HG03175 (cell line): Measurements from ENCODE around the gene RNF215.

Source experiments
- ATAC-seq: cut with Tn5 transposase; IDR thresholded peaks from one replicate; pipeline ENCODE4 v1.9.1; 2021; ENCODE audit warnings: mild to moderate bottlenecking, moderate library complexity; ENCODE audit not compliant: unreplicated experiment

RNF215 gene

DNA sequence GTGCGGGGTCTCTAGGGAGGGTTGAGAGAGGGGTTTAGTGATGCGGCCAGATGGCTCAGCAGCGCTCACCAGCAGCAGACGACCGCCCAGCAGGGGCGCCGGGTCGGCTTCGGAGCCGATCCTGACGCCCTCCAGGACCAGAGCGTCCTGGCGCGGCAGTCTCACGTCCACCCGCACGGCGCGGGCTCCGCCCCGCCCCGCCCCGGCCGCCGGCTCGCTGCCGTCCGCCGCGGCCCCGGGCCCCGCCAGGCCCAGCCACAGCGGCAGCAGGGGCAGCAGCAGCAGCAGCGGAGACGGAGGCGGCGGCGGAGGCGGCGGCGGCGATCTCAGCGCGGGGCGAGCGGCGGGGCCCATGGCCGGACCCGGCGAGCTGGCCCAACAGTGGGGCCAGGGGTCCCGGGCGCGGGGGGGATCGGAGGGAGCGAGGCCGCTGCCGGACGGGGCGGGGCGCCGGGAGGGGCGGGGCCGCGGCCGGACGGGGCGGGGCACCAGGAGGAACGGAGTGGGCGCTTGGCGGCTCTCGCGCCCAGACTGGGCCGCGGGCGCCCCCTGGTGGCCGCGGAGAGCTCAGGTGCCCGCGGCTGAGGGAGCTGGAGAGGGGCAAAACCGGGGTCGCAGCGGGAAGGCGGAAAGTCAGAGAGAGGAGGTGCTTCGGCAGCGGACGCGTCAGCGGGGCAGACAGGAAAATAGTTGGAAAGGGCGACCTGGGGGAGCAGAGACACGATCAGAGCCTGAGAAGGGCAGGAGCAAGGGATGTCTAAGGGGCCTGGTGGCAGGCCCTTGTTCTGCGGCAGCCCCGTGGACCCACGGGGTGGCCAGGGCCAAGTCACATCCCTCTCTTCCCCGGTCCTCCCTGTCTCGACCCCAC is at the start of gene RNF215:
Gene RNF215 (minus strand): TSS at position 452 of the 868 bp plus-strand sequence. CDS start 98 bp downstream, at position 354.
- peak; percentile 72 for ATAC-seq

- ATAC-seq = no peak
Observed at GRCh38 chr22:30436196-30436595, 49.0 kb upstream of the RNF215 start.

GRCh38 chr22:30435674-30436126 is 48.5 kb upstream of the RNF215 start:
- ATAC-seq = no peak

DNA sequence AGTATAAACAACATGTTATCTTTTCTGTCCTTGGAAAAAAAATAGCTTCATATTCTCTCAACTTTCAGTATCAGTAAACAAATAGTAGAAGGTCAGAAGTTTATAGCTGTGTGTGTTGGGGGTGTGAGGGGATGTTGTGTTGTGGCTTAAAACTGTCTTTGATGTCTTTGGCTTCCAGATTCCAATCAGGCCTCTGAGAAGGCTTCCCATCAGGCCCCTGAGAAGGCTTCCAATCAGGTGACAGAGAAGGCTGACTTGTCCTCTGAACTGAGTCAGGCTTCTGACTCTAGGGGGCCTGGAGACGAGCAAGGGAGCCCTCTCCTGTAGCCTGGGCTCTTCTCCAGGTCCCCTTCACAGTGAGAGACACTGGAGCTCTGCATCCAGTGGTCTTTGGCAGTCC is 47.6 kb upstream of the RNF215 start:
- no peak for ATAC-seq

GRCh38 chr22:30433773-30434172 is 46.6 kb upstream of the RNF215 start:
- ATAC-seq = no peak

DNA sequence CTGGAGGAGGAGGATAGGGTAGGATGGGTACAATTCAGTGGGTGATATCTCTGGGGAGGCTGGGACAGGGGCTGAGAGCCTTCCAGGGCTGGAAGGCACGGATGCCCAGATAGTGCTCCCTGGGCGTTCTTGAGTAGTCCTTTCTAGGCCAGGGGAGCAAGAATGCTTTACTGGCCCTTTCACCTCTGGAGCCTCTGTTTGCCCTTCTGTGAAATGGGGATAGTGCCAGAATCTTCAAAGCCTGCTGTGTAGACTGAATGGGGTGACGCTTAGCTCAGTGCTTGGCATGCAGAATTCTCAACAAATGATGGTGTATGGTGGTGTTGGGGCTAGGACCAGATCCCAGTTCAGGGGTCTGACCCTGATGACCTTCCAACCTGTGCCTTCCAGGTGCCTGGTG is 46.0 kb upstream of the RNF215 start:
- no peak for ATAC-seq

DNA sequence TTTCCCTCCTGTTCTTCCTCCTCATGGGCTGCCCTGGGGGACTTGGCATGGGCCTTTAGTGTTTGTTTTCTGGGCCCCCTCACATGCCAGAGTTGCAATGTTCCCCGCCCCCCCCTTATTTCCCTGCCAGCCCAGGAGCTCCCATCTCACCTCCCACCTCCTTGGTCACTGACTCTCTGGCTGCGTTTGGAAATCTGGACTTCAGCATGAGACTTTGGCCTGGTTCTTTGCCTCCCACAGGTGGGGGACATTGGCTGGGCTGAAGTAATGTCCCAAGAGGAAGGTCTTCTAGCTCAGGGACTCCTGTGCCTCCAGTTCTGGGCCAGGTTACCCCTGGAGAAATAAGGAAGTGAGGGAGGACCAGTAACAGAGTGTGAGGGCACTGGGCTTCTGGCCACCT is 45.3 kb upstream of the RNF215 start:
- ATAC-seq = no peak

DNA sequence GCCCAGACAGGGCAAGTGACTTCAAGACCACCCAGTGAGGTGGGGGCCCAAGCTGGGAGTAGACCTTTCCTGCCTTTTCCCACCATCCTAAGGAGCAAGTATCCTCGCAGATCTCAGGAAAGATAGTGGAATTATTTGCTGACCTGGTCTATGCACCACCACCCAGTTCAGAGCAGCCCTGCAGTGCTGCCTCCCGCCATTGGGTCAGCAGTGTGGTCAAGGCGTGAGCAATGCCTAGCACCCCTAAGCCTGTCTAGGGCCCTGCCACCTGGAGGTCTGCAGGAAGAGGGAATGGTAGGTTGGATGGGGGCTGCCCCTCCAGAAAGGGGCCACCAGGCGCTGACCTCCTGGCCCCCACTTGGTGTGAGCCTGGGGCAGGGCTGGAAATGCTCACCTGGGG is 44.9 kb upstream of the RNF215 start:
- no peak for ATAC-seq

- ATAC-seq = no peak
Observed at GRCh38 chr22:30430933-30431332, 43.7 kb upstream of the RNF215 start.

DNA sequence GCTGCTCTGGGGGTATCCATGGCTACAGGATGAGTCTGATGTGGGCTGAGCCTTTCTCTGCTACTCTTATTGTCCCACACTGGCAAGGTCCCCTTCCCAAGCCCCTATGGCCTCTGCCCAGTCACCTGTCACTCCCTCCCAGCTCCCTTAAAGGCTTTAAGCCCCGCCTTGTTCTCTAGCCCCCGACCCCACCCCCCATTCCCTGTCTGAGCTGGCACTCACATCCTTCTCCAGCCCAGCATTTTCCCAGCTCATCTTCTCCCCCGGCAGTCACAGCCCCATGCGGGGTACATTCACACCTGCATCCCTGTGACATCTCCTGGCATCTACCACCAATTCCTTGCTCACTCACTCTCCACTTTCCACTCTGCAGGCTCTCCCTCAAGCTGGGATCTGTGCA is 42.7 kb upstream of the RNF215 start:
- no peak for ATAC-seq

DNA sequence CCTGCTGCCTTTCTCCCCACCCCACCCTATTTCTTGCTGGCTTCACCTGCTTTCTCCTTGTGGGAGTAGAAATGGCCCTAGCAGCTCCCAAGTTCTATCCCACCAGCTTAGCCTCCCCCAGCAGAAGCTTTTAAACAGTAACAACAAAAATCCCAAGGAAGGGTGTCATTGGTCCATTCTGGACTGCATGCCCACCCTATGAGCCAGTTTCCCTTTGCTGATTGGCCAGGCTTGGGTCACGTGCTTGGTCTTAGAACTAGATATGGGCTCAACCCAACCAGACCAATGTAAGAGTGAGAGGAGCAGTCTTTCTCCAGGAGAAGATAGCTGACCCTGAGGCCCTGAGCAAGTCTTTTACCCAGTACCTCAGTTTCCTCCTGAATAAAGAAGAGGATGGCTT is 40.7 kb upstream of the RNF215 start:
- ATAC-seq = no peak

- no peak for ATAC-seq
Observed at GRCh38 chr22:30426388-30427353, 39.5 kb upstream of the RNF215 start.

- no peak for ATAC-seq
Observed at GRCh38 chr22:30425616-30426387, 38.6 kb upstream of the RNF215 start, which contains the start of gene MTFP1. TSS of gene MTFP1 (plus strand) at chr22:30425768. CDS start at chr22:30425880, 112 bp downstream.

- ATAC-seq = no peak
Observed at GRCh38 chr22:30425327-30425615, 38.1 kb upstream of the RNF215 start.

DNA sequence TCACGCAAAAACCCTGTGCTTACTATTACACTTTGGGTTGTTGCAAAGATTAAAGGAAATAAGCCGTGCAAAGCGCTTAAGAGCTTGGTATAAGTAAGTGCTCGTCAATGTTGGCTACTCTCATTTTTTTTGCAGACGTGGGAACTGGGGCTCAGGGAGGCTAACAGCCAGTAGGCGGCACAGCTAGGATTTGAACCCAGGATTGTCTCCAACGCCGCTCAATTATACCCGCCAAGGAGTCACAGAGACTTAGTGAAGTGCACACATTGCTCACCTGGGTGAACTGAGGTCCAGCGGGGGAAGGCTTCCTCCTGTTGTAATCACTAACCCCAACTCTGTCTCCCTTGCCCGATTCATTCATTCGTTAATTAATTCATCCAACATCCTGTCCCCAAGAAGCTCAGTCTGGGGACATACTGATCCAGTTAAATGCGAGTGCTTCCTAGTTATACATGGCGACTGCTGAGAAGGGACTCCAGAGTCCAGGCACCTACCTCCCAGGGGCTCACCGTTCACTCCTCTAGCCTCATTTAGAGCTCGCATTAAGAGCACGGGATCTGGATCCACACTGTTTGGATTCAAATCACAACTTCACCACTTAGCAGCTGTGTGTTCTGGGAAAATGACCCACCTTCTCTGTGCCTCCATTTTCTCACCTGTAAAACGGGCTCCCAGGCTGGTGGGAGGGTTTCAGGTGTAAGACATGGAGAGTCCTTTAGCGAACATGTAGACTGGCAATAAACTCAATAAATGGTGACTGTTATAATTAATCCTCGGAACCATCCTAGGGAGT is 37.5 kb upstream of the RNF215 start:
- no peak for ATAC-seq

DNA sequence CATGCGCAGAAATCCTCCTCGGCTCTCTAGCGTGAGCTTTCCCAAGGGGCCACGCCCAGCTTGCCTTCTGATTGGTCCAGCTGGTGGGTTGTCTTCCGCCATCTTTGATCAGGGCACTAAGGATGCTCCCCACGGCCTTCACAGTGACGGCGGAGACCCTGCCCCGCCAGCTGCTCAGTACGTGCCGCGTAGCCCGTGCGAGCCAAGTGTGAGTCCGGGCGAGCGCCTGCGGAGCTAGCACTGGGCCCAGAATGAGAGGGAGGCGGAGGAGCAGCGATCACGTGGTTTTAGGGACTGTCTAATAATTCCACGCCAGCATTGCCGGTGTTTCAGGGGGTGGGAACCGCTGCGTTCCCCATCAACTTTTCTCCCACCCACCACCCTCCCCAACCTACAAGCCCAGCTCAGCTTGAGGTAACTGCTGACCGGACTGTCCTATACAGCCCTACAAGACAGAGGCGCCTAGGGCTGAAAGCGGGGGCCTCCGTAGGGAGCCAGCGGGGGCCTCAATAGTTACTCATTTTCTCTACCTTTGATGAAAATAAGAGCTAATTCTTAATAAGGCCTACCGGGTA is 36.8 kb upstream of the RNF215 start:
- peak; percentile 87 for ATAC-seq

DNA sequence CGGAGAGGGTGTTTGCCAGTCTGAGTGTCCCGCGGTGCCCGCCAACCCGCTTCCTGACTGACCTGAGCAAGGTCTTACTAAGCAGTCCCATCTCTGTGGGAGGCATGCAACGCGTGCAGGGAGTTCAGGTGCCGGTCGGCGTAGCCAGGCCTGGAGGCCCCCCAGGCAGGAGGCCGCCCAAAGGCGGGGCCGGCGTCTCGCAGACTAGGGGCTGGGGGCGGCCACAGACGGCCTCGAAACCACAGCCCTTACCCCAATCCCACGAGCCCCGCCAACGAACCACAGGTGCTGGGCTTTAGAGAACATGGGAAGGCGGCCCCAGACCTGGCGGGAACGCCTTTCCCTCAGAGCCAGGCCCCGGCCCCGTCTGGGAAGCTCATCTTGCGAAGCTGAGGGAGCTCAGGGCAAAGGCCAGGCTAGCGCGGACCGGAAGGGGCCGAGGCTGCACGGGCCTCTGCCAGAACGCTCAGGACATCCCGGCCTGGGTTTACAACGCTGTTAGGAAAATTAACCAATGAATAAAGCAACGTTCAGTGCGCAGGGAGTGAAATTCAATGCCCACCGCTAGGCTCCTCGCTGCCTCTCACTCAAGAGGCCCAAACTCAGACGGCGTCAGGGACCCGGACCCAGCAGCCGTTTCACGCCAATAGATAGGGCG is 36.2 kb upstream of the RNF215 start:
- peak; percentile 34 for ATAC-seq

GRCh38 chr22:30422481-30423300 is 35.5 kb upstream of the RNF215 start:
- no peak for ATAC-seq
